Activated T-helper 1 cell treated with anti-CD3 and anti-CD28 coated beads, Interleukin-2, amount 50 U/mL, for 16 hours (primary cell): ENCODE data around the gene GCK.

Experiments
- DNase-seq, 2 donors: peaks; one replicate each; pipeline ENCODE4 v3.0.0-alpha.2; 2020; ENCODE audit warnings: low read depth in 1 of 2, low spot score in 1 of 2

Gene GCK

DNA sequence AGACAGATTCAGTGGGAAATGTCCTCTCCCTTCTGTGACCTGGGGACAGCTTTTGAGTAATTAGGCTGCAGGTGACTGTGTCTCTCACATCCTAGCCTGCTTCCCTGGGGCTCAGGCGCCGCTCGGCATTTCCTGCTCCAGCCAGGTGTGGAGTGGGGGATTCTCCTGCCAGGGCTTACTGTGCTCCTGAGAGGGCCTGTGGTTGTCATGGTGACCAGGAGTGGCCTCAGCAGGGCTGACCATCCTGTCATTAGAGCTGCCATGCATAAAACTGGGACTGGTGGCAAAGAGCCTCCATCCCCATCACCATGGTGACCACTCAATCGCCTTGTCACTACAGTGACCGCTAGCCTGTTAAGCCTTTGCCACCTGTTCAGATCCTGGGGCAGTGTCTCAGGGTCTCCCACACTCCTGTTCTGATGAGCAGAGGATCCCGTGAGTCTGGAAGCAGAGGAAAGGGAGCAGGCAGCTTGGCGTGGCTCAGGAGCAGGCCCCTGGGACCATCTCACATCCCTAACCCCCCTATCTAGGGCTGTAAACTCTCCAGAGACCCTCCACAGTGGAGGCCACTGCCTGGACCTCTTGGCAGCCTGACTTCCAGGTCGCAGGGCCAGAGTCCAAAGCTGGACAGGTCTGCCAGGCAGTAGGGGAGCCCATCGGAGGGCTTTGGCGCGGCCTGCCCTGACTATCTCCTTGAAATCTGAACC is at the start of gene GCK:
GCK (minus strand) TSS at position 154 of the 707 bp plus-strand sequence. CDS start 486 bp downstream, outside the sequence.
- no peak for DNase-seq

DNA sequence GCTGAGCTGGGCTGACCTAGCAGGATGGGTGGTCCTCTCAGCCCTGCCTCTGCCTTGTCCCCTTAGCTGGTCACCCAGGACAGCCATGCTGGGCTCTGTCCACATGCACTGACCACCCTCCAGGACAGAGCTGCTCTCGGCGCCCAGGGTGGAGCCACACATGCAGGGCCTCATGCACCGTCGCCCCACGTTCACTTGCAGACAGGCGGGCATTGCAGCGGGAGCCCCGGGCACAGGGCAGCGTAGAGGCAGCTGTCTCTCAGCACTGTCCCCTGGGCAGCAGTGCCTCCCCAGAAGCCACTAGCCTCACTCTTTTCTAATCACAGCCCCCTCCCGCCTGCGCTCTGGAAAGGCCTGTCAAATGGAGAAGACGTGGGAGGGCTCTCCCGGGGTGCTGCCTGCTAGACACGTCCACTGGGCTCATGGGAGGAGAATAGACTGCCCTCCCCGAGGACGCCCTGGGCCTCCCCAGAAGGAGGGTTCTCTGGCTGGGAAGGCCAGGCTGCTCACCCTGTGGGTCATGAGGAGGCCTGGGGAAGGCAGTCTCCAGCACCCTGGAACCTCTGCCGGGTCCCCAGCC is 49.0 kb upstream of the GCK start:
- DNase-seq = no peak

GRCh38 chr7:44237696-44238095 is 48.5 kb upstream of the GCK start:
- DNase-seq = no peak

DNA sequence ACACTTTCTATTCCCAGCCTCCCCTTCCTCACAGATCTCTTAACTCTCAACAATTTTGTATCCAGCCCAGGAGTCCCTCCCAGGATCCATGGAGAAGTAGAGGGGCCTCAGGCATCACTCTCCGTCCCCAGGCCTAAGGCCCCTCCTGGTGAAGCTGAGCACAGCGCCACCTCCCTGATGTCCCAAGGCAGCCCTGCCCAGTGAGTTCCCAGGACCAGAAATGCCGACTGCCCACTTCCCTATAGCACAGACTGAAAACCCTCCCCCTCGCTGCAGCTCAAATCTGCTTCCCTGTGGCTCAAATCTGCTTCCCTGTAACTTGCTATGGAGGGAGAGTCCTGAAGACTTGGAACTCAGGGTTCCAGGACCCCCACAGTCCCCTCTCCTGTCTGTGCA is 47.1 kb upstream of the GCK start:
- DNase-seq = no peak

DNA sequence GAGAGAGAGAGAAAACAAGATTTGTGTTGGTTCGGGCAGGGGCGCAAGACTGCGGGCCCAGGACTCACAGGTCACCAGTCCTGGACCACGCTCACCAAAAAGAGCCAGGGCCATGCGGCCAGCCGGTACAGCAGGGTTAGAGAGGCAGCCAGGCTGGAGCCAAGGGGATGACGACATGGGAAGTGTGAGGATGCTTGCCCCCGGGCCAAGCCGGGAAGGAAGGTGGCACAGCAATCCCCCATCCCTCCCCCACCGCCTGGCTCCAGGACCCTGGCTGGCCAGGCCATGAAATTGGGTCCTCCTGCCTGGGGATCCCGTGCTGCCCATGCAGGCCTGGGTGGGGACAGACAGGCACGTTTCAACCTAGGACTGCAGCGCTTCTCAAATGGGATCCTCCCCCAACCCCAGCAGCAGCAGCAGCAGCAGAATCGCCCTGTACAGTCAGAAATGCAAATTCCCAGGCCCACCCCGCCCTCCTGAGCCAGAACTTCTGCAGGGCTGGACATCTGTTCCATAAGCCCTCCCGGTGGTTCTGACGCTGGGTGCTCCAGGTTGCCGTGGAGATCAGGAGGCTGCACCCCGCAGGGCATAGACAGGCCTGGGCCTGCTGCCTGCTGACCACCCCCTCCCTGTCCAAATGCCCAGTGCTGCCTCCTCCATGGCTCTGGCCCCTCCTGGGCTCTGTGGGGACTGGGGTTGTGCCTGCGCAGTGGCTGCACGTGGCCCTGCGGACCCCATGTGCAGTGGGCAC is 46.5 kb upstream of the GCK start:
- no peak for DNase-seq

DNA sequence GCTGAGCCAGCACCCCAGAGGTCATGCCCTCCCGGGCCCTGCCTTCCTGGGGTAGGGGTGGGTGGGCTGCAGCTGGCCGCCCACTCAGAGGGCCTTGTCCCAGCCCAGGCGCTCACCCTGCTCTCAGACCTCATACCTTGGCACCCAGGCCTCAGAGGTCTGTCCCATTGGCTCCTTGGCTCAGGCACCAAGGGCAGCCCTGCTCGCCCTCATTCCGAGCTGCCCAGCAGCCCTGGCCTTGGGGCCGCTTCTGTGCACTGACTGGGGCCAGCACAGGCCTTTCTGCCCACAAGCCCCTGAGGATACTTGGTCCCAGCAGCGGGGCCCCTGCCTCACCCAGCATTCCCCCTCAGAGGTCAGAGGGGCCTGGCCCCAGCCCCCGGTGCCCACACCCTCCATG is 45.8 kb upstream of the GCK start:
- DNase-seq = no peak

DNA sequence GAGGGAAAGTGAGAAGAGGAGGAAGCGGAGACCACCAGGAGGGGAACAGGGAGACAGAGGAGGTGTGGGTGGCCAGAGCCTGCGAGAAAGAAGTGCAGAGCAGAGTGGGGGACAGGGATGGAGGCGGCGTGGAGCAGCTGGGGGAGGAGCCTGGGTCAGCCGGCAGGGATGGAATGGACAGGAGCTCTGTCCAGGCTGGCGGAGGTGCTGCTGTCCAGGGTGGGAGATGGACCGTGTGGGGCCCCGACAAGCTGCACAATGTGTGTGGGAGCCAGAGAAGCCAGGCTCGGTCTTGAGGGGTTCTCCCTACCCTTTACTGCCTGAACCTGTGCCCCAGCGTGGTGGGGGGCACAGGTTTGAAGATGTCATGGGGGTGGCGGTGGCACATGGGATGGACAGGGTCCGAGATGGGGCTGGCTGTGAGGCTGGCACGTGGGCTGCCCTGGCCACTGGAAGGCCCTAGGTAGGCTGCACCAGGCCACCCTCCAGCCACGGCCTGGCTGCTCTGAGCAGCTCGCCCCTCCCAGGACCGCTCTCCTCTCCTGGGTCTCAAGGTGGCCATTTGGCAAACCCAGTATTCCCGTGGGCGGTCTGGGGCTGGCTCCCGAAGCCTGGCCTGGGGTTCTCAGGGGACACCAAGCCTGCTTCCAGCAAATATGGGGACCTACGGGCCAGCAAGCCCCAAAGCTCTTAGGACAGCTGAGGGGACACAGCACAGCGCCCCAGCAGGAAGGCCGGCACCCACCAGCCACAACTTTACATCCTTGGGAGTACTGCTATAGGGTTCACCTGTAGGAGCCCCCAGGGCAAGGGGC is 43.9 kb upstream of the GCK start:
- no peak for DNase-seq

GRCh38 chr7:44232396-44232795 is 43.2 kb upstream of the GCK start:
- DNase-seq = no peak

GRCh38 chr7:44231088-44231487 is 41.8 kb upstream of the GCK start:
- no peak for DNase-seq

GRCh38 chr7:44230286-44230685 is 41.0 kb upstream of the GCK start:
- no peak for DNase-seq

- no peak for DNase-seq
Observed at GRCh38 chr7:44229546-44230105, 40.4 kb upstream of the GCK start.

- no peak for DNase-seq
Observed at GRCh38 chr7:44228571-44229350, 39.5 kb upstream of the GCK start.

DNA sequence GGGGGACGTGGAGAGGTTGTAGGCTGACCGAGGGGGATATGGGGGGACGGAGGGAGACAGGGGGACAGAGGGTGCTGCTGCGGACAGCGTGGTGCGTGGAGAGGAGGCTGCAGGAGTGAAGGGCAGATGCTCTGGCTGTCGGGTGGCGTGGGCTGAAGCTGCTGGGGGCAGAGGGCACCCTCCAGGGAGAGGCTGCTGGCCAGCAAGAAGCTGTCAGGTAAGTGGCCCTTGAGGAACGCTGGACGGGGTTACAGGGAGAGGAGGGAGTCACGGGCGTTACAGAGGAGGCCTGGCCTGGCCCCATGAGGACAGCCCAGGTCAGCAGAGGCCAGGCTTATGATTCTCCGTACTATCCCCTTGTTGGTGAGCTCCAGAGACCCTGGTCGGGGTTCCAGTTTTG is 38.7 kb upstream of the GCK start:
- no peak for DNase-seq

DNA sequence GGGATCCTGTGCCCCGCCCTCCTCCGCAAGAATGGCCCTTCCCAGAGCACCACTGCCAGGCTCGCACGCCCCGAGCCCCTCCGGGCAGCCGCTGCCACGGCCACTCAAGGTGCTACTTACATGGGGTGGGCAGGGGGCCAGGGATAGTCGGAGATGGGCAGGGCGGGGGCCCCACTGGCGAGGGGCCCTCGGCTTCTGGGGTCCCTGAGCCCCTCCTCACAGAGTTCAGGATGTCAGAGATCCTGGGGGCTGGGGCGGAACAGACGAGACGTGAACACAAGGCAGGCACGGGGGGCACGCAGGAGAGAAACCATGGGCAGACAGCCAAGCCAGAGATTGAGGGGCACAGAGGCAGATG is 37.1 kb upstream of the GCK start:
- DNase-seq = no peak

- DNase-seq = no peak
Observed at GRCh38 chr7:44225566-44226395, 36.5 kb upstream of the GCK start.

DNA sequence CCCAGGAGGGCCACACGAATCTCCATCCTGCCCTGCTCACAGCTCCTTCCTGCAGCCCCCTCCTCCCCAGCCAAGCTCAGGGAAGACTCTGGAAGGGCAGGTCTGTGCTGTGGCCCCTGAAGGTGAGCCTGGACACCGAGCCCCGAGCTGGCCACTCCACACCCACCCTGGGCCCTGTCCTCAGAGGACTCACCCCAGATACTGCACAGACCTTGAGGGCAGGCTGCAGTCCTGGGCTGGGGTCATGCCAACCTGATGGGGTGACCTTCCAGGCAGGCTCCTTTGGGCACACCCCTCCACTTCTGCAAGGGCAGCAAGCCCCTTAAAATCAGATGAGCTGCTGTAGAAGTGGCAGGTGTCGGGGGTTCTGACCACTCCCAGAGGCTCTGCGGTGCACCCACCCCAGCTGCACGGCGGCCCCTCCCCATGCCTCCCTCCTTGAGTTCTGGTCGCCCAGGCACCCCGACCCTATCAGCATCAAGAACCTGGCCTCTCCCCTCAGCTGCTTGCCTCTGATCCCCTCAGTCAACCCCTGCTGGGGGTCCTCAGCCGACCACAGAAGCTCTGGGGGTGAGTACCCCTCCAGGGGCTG is 35.8 kb upstream of the GCK start:
- no peak for DNase-seq

DNA sequence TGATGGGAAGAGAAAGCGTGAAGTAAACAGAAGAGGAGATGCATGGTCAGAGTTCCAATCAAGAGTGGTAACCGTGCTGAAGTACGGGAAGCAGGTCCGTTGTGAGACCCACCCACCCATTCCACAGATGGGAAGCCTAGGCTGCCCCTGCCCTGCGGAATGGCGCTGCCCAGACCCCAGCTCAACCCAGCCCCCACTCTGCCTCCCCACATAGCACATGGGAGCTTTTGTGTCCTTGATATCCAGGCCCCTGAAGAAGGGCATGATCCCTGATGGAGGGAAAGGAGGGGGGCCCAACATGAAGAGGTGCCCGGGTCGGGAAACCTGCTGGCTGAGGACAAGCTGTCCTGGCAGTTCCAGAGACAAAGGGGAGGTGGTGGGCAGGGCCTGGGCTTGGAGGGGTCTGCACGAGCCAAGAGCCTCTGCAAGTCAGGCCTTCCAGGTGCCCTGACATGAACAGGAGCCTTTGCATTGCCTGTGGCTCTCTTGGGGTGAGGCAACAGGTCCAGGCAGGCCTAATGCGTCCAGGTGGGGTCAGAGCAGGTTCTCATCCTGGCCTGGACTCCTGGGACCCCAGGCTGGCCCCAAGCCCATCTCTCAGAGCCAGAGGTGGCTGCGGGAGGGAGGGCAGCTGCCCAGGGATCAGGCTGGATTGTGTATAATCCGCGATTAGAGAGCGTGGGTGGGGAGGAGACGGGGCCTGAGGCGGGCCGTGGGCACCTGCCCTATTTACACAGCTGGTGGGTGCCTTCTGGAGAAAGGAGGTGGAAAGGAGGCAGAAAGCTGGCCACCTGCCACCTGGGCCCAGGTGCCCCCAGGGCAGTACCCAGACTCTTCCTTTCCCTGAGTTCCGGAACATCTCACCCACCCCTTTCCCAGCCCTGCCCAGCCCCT is 35.1 kb upstream of the GCK start:
- no peak for DNase-seq

DNA sequence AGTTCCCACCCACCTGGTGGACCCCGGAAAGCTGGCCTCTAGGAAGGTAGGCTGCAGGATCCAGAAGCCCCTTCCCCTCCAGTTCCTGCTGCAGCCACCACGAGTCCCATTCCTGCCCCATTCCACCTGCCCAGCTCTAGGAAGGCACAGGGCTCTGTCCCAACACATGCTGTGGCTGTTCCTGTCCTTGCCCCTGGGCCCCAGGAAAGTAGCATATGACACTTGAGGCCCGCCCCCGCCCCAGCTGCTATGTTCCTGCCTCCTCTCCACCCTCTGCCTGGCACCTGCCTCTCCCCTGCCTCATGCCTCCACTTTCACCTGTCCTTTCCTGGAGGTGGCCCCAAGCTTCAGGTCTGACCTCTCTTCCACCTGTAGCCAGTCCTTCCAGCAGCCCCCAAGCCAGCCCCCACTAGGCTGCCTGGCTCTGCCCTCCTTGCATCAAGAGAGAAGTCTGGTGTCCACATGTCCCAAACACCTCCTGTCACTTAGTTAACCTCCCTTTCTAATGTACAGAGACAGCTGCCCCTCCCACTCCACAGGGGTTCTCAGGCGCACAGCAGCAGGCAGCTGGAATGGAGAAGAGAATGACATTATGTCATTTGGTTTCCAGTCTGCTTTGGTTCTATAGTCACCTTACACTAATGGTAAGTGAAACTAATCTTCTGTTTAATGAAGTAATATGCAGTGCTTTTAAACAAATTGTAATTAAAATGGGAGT is 34.3 kb upstream of the GCK start:
- DNase-seq = no peak
